Activated CD8-positive, alpha-beta T cell treated with anti-CD3 and anti-CD28 coated beads, Interleukin-2, amount 10 ng/mL, durations not matched to agents 7 days and 5 days (primary cell): ENCODE measurements around the gene SMIM20. TPM values are rescaled to one million over a fixed set of nuclear protein-coding genes. Genes with fewer than 3 reads are reported as not detected.
A peak's percentile ranks its signal among the peaks of the same experiment; 100 is the strongest.
"Not testable (repeated sequence)": the region's sequence is repeated elsewhere in the genome, so short reads cannot be mapped to it uniquely, and the experiment has no call there.

ENCODE experiments used
- ATAC-seq: fragments of 150-1000 bp; cut with Tn5 transposase; one replicate; pipeline ENCODE4 v1.10.0; 2021; ENCODE audit warnings: moderate library complexity
- CTCF ChIA-PET: fragments of 350-600 bp; sonication (Branson Sonifier 250); formaldehyde crosslinking; loops from one replicate; lab custom pipeline; 2021; ENCODE audit warnings: antibody characterized with exemption; lab: Charles Lee
- POLR2A ChIA-PET: fragments of 350-600 bp; sonication (Branson Sonifier 250); formaldehyde crosslinking; loops from one replicate; lab custom pipeline; 2021; ENCODE audit warnings: antibody characterized with exemption; lab: Charles Lee
- DNase-seq: peaks from one replicate; pipeline ENCODE4 v3.0.0-alpha.2; 2020
- H3K27ac Mint-ChIP-seq: one replicate; pipeline ENCODE4 v1.8.0; 2021; ENCODE audit warnings: mild to moderate bottlenecking, mixed read lengths
- H3K27me3 Mint-ChIP-seq: one replicate; pipeline ENCODE4 v1.8.0; 2021; ENCODE audit warnings: low read depth, mixed read lengths
- H3K36me3 Mint-ChIP-seq: one replicate; pipeline ENCODE4 v1.8.0; 2021; ENCODE audit warnings: low read depth, mixed read lengths
- H3K4me1 Mint-ChIP-seq: one replicate; pipeline ENCODE4 v1.8.0; 2021; ENCODE audit warnings: low read depth, mixed read lengths
- H3K4me3 Mint-ChIP-seq: one replicate; pipeline ENCODE4 v1.8.0; 2021; ENCODE audit warnings: mild to moderate bottlenecking, mixed read lengths
- H3K9me3 Mint-ChIP-seq: one replicate; pipeline ENCODE4 v1.8.0; 2022; ENCODE audit warnings: mixed read lengths; ENCODE audit not compliant: insufficient read depth
- total RNA-seq, 2 experiments: library from RNA; stranded (reverse); gene quantifications; one replicate each; pipeline ENCODE4 v1.2.3, GENCODE V29; 2021

Gene SMIM20
- total RNA-seq, 2 experiments from 2014 or later: 11.1 to 13.9 TPM

DNA sequence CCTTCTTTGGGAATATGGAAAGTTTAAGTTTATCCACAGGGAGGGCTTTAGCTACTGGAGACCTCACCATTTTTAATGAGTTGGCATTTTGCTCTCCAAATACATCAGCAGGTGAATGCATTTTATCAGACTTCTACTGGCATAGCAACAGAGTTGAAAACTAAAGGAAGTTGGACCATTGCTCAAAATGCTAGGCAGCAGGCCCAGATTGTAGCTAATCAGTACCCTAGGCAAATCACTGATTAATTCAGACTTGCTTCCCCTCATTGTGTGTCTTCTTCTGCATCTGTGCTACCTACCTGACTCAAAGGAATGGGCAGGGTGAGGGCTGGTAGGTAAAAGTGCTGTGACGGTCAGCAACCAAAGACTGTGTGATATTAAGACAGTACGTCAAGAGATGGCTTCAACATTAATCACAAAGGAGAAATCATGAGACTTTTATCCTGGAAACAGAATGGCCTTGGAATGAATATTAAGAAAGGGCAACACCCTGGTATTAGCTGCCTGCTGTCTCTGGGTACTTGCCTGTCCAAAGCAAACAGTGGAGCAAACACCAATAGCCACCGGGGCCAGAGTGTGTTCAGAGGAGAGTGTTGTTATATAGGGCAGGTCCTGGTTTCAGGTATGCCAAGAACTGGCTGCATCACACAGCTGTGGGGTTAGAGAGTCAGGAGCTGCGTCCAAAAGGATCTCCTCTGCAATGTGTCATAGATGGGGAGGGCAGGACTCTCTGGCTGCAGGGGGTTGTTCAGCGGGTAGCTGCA is 17.1 kb upstream of the SMIM20 start:
- POLR2A ChIA-PET: no interaction called here
- no peak overlapping the region for H3K4me3 Mint-ChIP-seq
- no peak overlapping the region for H3K27ac Mint-ChIP-seq
- H3K9me3 Mint-ChIP-seq: no peaks in the 10 kb centered on the region
- peaks cover 3% of the 10 kb centered on the region for H3K27me3 Mint-ChIP-seq
- no peaks in the 10 kb centered on the region for H3K4me1 Mint-ChIP-seq
- H3K36me3 Mint-ChIP-seq: no peaks in the 10 kb centered on the region
- DNase-seq (no peak), ATAC-seq (no peak)
- CTCF ChIA-PET: no interaction called here

DNA sequence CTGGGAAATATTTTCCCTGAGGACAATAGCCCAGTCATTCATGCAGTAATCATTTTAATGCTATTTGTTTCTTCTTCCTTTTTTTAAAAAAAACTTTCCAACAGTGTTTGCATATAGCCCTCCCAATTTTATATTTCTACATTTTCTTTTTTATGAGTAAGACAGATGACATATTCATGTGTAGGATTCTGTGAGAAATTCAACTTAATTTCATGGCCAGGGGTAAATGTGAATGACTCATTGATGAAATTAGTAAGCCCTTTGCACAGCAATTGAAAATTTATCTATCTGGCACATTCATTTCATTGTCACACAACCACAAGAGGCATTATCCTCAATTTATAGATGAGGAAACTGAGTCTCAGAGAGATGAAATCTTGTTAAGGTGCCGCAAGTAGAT is 13.7 kb upstream of the SMIM20 start:
- no peak overlapping the region for H3K4me3 Mint-ChIP-seq
- H3K27me3 Mint-ChIP-seq: peaks cover 3% of the 10 kb centered on the region
- DNase-seq: no peak
- H3K4me1 Mint-ChIP-seq: no peaks in the 10 kb centered on the region
- H3K9me3 Mint-ChIP-seq: no peaks in the 10 kb centered on the region
- no peak for ATAC-seq
- H3K27ac Mint-ChIP-seq: no peak overlapping the region
- H3K36me3 Mint-ChIP-seq: no peaks in the 10 kb centered on the region
- POLR2A ChIA-PET: no interaction called here
- CTCF ChIA-PET: no interaction called here

DNA sequence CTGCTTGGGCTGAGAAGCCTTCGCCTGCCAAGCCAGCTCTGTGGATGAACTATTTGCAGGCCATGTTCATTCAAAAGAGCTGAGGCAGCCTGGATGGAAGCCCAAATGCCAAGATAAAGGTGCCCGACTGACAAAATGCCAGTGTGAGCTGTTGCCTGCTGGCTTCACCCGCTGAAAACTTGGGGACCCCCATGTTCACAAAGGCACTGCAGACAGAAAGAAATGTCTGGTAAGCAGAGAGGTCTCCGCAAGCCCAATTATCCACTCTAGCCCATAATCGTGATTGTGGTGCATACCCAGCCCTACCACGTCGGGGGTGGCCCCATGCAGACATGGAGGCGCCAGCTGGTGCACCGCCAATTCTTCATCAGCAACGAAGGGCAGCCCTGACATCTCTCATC is 13.0 kb upstream of the SMIM20 start:
- H3K4me3 Mint-ChIP-seq: no peak overlapping the region
- H3K36me3 Mint-ChIP-seq: no peaks in the 10 kb centered on the region
- H3K27me3 Mint-ChIP-seq: peaks cover 3% of the 10 kb centered on the region
- CTCF ChIA-PET: no interaction called here
- DNase-seq (no peak), ATAC-seq (no peak)
- no peaks in the 10 kb centered on the region for H3K9me3 Mint-ChIP-seq
- H3K27ac Mint-ChIP-seq: no peak overlapping the region
- no peaks in the 10 kb centered on the region for H3K4me1 Mint-ChIP-seq
- POLR2A ChIA-PET: no interaction called here

DNA sequence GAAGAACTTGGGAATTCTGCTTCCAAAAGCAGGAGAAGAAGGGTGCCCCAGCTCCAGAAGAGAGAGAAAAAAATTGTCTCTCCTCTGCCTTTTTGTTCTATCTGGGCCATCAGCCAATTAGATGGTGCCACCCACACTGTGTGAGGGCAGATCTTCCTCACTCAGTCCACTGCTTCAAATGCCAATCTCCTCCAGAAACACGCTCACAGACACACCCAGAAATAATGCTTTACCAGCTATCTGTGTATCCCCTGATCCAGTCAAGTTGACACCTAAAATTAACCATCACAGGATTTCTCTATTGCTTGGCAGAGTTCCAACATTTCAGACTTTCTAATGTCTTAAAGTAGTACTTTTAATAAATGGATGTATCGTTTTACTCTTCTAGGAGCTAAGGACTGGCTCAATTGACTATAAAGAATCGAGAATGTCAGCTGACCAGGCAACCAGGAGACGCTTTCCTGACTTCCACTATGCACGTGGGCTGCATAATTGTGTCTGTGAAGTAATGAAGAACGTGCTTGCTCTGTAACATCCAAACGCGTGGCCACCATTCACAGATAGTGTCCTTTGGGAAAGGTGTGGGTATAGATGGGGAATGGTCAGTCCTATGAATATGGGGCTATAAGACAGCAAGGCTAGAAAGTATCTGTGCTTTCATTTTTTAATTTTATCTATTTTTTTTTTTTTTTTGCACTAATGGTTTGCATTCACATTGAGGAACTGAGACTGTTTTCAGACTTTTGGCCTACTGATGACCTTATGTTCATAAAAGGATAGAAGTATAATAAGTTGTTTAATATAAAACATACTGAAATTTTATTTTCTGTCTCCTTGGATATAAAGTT is 9.9 kb upstream of the SMIM20 start:
- ATAC-seq (no peak), DNase-seq (no peak)
- POLR2A ChIA-PET: no interaction called here
- no peaks in the 10 kb centered on the region for H3K4me1 Mint-ChIP-seq
- H3K9me3 Mint-ChIP-seq: no peaks in the 10 kb centered on the region
- CTCF ChIA-PET: no interaction called here
- H3K4me3 Mint-ChIP-seq: no peak overlapping the region
- H3K27ac Mint-ChIP-seq: no peak overlapping the region
- H3K27me3 Mint-ChIP-seq: no peaks in the 10 kb centered on the region
- H3K36me3 Mint-ChIP-seq: no peaks in the 10 kb centered on the region

DNA sequence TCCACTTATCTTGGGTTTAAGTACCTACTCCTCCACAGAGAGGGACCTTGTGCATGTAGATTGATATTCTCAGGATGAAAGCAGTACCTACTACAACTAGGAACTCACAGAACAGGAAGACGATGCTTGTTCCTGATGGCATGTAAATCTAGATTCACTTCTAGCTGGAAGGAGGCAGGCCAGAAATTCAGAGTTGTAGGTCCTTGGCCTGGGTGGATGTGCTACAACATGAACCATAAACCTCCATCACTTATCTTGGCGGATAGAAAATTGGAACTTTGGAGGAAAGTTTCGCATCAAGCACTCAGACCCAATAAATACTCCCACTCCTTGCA is 9.3 kb upstream of the SMIM20 start:
- H3K27me3 Mint-ChIP-seq: no peaks in the 10 kb centered on the region
- H3K4me3 Mint-ChIP-seq: no peak overlapping the region
- H3K9me3 Mint-ChIP-seq: no peaks in the 10 kb centered on the region
- no peaks in the 10 kb centered on the region for H3K4me1 Mint-ChIP-seq
- H3K27ac Mint-ChIP-seq: no peak overlapping the region
- no peaks in the 10 kb centered on the region for H3K36me3 Mint-ChIP-seq
- no peak for ATAC-seq
- no peak for DNase-seq
- ChIA-PET POLR2A (no interaction called here), CTCF (no interaction called here)

GRCh38 chr4:25905371-25905770 is 8.6 kb upstream of the SMIM20 start:
- no peak overlapping the region for H3K4me3 Mint-ChIP-seq
- ChIA-PET POLR2A (interaction anchor here (0.7 kb wide), 1 partner anchor 8 kb away, joined by 3 read pairs; no protein-coding TSS in a partner anchor), CTCF (no interaction called here)
- DNase-seq: no peak
- no peaks in the 10 kb centered on the region for H3K36me3 Mint-ChIP-seq
- H3K27me3 Mint-ChIP-seq: no peaks in the 10 kb centered on the region
- no peaks in the 10 kb centered on the region for H3K9me3 Mint-ChIP-seq
- no peaks in the 10 kb centered on the region for H3K4me1 Mint-ChIP-seq
- no peak overlapping the region for H3K27ac Mint-ChIP-seq
- ATAC-seq: no peak

GRCh38 chr4:25906113-25906512 is 7.9 kb upstream of the SMIM20 start:
- CTCF ChIA-PET: interaction anchor here (0.6 to 1.2 kb wide), 2 partner anchors 83 to 604 kb away, joined by 3 read pairs; no protein-coding TSS in a partner anchor
- DNase-seq, H3K4me3 Mint-ChIP-seq, POLR2A ChIA-PET, ATAC-seq, H3K9me3 Mint-ChIP-seq, H3K36me3 Mint-ChIP-seq, H3K4me1 Mint-ChIP-seq, H3K27me3 Mint-ChIP-seq, H3K27ac Mint-ChIP-seq: not testable (repeated sequence)

- H3K9me3 Mint-ChIP-seq: no peaks in the 10 kb centered on the region
- CTCF ChIA-PET: no interaction called here
Observed at GRCh38 chr4:25908491-25908901, 5.5 kb upstream of the SMIM20 start.

GRCh38 chr4:25911356-25911755 is 2.7 kb upstream of the SMIM20 start:
- H3K4me3 Mint-ChIP-seq: no peak overlapping the region
- H3K4me1 Mint-ChIP-seq: peaks cover 18% of the 10 kb centered on the region
- H3K27ac Mint-ChIP-seq: no peak overlapping the region
- ATAC-seq (no peak), DNase-seq (no peak)
- CTCF ChIA-PET: interaction anchor here (1.5 kb wide), 1 partner anchor 77 kb away, joined by 4 read pairs; no protein-coding TSS in a partner anchor
- no peaks in the 10 kb centered on the region for H3K36me3 Mint-ChIP-seq
- POLR2A ChIA-PET: interaction anchor here (1.3 kb wide), 1 partner anchor 16 kb away, joined by 3 read pairs; no protein-coding TSS in a partner anchor
- no peaks in the 10 kb centered on the region for H3K27me3 Mint-ChIP-seq
- no peaks in the 10 kb centered on the region for H3K9me3 Mint-ChIP-seq

More at GRCh38 chr4:25908491-25908901, 5.5 kb upstream of the SMIM20 start:
- no peak for ATAC-seq
- no peak for DNase-seq
- POLR2A ChIA-PET: no interaction called here
- Mint-ChIP-seq H3K27ac (no peak overlapping the region), H3K4me1 (peaks cover 4% of the 10 kb centered on the region), H3K27me3 (no peaks in the 10 kb centered on the region), H3K4me3 (no peak overlapping the region), H3K36me3 (no peaks in the 10 kb centered on the region)

- CTCF ChIA-PET: interaction anchor here (1.0 to 2.5 kb wide), 6 partner anchors 52 to 75 kb away, joined by 3 to 10 read pairs (median 8); no protein-coding TSS in a partner anchor
- H3K4me1 Mint-ChIP-seq: peaks cover 18% of the 10 kb centered on the region
- H3K27ac Mint-ChIP-seq: peak overlapping the region; percentile 96
- ATAC-seq (peak; percentile 14), DNase-seq (peak; percentile 47)
- POLR2A ChIA-PET: interaction anchor here (0.5 to 3.1 kb wide), 8 partner anchors 8 to 718 kb away, joined by 3 to 17 read pairs (median 4); no protein-coding TSS in a partner anchor
- H3K9me3 Mint-ChIP-seq: no peaks in the 10 kb centered on the region
- H3K36me3 Mint-ChIP-seq: no peaks in the 10 kb centered on the region
- H3K27me3 Mint-ChIP-seq: no peaks in the 10 kb centered on the region
- peak overlapping the region; percentile 81 for H3K4me3 Mint-ChIP-seq
Observed at GRCh38 chr4:25913056-25913850, 767 bp upstream of the SMIM20 start.

DNA sequence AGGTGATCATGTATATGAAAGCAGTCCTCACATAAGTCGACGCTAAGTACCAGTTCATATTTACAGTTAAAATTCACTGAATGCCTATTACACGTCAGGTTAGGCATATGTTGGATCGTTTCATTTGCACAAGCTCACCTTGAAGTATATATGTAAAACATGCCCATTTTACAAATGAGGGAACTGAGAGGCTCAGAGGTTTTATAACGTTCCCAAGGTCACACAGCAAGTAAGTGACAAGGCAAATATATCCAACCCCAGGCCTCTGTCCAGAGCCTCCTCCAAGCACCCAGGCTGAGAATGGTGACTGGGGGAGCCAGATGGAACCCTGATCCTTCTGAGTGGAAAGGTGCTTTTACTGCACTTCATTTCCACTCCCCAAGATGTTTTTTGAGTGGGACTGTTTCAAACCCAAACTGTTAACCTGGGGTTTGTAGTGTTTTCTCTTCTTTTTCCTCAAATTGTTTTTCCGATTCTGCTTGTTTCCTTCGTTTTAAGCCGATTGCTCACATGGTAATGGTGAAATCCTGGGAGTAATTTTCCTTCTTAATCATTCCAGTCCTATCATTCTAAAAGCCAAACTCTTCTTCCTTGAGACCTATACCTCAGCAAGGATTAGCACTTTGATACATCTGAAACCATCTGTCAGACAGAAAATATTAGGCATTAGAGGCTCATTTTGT is 791 bp downstream of the SMIM20 start:
- no peaks in the 10 kb centered on the region for H3K36me3 Mint-ChIP-seq
- ChIA-PET CTCF (interaction anchor here (1.0 to 2.5 kb wide), 7 partner anchors 20 to 73 kb away, joined by 3 to 10 read pairs (median 5); no protein-coding TSS in a partner anchor), POLR2A (interaction anchor here (0.6 to 3.1 kb wide), 6 partner anchors 14 to 65 kb away, joined by 3 to 17 read pairs (median 6); no protein-coding TSS in a partner anchor)
- no peak for ATAC-seq
- peak overlapping the region; percentile 81 for H3K4me3 Mint-ChIP-seq
- H3K27ac Mint-ChIP-seq: peak overlapping the region; percentile 96
- H3K27me3 Mint-ChIP-seq: no peaks in the 10 kb centered on the region
- DNase-seq: no peak
- H3K9me3 Mint-ChIP-seq: no peaks in the 10 kb centered on the region
- H3K4me1 Mint-ChIP-seq: peaks cover 18% of the 10 kb centered on the region
